ENCODE measurements around the gene ADD3.
"Not testable (repeated sequence)": the region's sequence is repeated elsewhere in the genome, so short reads cannot be mapped to it uniquely, and the experiment has no call there.

ADD3 gene

GRCh38 chr10:110035070-110035921, 27.5 kb downstream of the ADD3 start:
- DNase-seq, result no peak

- no peak for DNase-seq
Observed at GRCh38 chr10:110036640-110037039, 28.9 kb downstream of the ADD3 start.

GRCh38 chr10:110039254-110039653, 31.5 kb downstream of the ADD3 start:
- DNase-seq, result no peak

GRCh38 chr10:110040108-110040507, 32.3 kb downstream of the ADD3 start:
- no peak for DNase-seq

- DNase-seq, result no peak
Observed at GRCh38 chr10:110040767-110041478, 33.1 kb downstream of the ADD3 start.

GRCh38 chr10:110041479-110041829, 33.7 kb downstream of the ADD3 start:
- DNase-seq, result no peak

- DNase-seq, result no peak
Observed at GRCh38 chr10:110042181-110042580, 34.4 kb downstream of the ADD3 start.

- DNase-seq, result no peak
Observed at GRCh38 chr10:110042891-110043290, 35.1 kb downstream of the ADD3 start.

GRCh38 chr10:110044681-110045080, 36.9 kb downstream of the ADD3 start:
- DNase-seq, result no peak

- no peak for DNase-seq
Observed at GRCh38 chr10:110045772-110046171, 38.0 kb downstream of the ADD3 start.

- not testable (repeated sequence) for DNase-seq
Observed at GRCh38 chr10:110048145-110048544, 40.4 kb downstream of the ADD3 start.

GRCh38 chr10:110048781-110049180, 41.0 kb downstream of the ADD3 start:
- no peak for DNase-seq

GRCh38 chr10:110049889-110050591, 42.3 kb downstream of the ADD3 start:
- not testable (repeated sequence) for DNase-seq

- no peak for DNase-seq
Observed at GRCh38 chr10:110051487-110051886, 43.7 kb downstream of the ADD3 start.

GRCh38 chr10:110052916-110053315, 45.1 kb downstream of the ADD3 start:
- DNase-seq, result no peak

GRCh38 chr10:110056822-110057221, 49.0 kb downstream of the ADD3 start:
- DNase-seq, result no peak

- DNase-seq, result no peak
Observed at GRCh38 chr10:110057456-110057855, 49.7 kb downstream of the ADD3 start.

GRCh38 chr10:110058212-110058611, 50.4 kb downstream of the ADD3 start:
- peak; percentile 14 for DNase-seq

GRCh38 chr10:110059925-110060324, 52.1 kb downstream of the ADD3 start:
- DNase-seq, result no peak

GRCh38 chr10:110061687-110062086, 53.9 kb downstream of the ADD3 start:
- no peak for DNase-seq

- DNase-seq, result no peak
Observed at GRCh38 chr10:110065269-110065668, 57.5 kb downstream of the ADD3 start.

- peak; percentile 43 for DNase-seq
Observed at GRCh38 chr10:110067960-110068770, 60.4 kb downstream of the ADD3 start.

GRCh38 chr10:110068780-110069179, 61.0 kb downstream of the ADD3 start:
- no peak for DNase-seq
